CD4-positive, alpha-beta T cell treated with Interleukin-10 for 1 hour (primary cell): ENCODE results near the gene STAT6.
A peak's percentile ranks its signal among the peaks of the same experiment; 100 is the strongest.

Experiments
- DNase-seq: peaks from one replicate; pipeline ENCODE4 v3.0.0-alpha.2; 2020

The STAT6 gene

DNA sequence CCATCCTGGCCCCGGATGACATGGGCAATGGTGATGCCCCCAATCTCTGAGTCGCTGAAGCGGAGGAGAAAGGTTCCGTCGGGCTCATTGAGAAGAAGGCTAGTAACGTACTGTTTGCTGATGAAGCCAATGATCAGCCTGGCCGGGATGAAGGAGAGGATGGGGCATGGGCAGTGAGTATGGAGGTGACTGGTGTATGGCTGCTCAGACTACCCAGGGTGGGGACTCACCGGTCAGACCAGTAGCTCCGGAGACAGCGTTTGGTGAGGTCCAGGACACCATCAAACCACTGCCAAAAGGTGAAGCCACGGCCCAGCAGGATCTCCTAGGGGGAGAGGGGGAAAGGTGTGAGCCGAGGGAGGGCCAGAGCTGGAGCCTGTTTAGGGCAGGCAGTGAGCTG lies 11.4 kb downstream of the STAT6 start:
- no peak for DNase-seq

DNA sequence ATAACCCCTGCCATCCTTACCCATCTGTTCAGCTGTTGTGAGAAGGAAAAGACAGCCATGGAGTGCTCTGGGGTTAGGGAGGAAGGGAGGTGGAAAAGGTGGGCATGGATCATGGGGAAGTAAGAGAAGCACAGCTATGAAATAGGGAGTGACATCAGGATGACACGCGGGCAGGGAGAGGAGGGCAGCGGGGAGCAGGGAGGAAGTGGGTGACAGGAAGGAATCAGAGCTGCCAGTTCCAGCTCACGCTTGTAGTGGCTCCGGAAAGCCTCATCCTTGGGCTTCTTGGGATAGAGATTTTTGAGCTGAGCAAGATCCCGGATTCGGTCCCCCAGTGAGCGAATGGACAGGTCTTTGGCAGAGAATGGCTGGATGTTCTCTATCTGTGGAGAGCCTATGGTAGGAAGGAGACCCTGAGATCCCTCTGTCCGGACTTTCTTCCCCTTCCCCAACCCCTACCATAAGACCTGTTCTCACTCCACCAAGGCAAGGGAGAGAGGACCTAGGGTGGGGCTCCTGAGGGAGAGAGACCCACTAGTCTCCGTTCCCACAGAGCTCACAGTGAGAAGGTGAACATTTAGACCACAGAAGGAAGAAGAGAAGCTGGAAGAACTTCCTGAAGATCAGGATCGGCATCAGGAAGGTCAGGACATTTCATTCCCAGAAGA lies 12.0 kb downstream of the STAT6 start:
- no peak for DNase-seq

DNA sequence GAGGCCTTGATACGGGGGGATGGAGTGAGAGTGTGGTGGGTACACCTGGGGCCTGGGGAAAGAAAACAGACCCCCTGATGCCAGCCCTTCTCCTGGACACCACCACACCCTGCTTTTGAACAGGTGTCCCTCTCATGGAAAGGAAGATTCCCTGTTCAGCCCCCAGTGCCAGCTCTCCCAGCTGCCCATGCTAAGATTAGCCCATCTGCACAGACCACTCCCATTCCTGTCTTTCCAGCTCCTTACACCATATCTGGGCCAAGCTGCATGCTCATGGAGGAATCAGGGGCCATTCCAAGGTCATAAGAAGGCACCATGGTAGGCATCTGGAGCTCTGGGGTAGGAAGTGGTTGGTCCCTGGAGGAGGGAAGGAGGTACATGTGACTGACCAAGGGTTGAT lies 12.6 kb downstream of the STAT6 start:
- DNase-seq, result no peak

DNA sequence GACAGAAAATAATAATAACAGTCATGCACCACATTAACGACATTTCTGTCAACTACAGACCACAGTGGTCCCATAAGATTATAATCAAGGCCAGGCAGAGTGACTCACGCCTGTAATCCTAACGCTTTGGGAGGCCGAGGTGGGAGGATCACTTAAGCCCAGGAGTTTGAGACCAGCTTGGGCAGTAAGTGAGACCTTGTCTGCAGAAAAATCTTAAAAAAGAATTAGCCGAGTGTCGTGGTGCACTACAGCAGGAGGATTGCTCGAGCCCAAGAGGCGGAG lies 13.7 kb downstream of the STAT6 start:
- DNase-seq, result no peak

DNA sequence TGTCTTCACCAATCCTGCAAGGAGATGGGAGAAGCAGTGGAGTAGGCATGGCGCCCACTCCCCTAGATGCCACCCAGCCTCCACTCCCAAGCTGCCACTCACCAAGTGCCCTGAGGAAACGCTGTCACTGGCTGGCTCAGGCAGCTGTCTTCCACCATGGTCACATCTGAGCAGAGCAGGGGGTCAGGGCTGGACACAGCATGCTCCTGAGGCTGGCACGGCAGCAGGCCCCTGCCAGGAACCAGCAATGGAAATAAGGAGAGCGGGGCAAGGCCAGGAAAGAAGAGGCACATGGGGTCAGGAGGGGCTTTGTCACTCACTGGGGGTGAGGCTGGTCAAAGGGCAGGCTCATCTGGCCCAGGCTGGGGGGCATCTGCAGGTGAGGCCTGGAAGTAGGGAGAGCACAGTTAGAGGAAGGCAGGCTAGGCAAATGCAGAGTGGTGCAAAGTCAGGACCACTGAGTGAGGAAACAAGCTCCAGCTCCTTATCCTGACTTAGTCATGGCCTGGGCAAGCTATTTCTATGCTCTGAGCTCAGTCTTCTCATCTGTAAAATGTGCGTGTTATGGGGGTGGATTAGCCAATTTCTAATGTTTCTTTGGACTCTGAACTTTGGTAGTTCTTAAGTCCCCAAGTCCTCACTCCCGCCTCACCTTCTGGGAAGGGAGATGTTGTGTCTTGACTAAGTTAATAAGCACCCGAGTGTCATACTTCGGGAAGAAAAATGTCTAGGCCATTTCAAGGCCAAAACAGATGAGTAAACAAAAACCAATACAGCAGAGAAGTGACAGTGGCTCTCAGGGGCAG lies 14.2 kb downstream of the STAT6 start:
- DNase-seq, result no peak

DNA sequence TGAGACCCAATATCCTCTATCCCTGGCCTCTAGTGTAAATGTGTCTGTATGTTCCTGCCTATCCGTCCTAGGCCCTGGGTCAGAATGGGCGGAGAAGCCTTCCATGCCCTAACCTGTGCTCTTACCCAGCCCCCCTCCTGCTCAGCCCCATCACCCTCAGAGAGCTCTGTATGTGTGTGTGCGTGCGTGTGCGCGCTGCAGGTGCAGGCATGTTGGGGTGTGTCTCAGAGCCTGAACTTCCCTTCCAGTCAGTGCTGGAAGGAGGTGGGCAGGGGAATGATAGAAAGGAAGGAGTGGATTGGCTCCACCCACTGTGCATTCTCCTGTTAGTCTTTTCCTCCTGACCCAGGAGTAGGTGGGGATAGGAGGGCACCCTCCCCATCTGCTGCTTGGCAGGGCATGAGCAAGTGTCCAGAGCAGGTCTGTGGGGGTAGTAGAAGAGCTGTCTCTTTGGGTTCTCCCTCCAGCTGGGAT lies 15.0 kb downstream of the STAT6 start:
- DNase-seq, result no peak

DNA sequence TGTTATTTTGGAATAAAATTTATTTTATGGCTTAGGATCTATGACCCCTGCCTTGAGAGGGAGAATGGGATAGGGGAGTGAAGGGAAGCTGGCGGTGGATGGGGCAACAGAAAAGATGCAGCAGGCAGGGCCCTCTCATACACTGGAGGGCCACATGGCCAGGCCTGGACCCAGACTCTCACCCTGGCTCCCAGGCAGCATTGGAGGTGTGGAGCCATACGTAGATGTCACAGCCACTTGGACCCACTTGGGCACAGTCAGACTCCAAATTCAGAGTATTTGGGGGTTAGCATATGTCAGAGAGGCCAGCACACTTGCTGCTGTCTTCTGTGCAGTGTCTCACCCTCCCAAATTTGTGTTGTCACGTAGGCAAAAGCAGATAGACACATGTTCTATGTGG lies 15.7 kb downstream of the STAT6 start:
- no peak for DNase-seq

DNA sequence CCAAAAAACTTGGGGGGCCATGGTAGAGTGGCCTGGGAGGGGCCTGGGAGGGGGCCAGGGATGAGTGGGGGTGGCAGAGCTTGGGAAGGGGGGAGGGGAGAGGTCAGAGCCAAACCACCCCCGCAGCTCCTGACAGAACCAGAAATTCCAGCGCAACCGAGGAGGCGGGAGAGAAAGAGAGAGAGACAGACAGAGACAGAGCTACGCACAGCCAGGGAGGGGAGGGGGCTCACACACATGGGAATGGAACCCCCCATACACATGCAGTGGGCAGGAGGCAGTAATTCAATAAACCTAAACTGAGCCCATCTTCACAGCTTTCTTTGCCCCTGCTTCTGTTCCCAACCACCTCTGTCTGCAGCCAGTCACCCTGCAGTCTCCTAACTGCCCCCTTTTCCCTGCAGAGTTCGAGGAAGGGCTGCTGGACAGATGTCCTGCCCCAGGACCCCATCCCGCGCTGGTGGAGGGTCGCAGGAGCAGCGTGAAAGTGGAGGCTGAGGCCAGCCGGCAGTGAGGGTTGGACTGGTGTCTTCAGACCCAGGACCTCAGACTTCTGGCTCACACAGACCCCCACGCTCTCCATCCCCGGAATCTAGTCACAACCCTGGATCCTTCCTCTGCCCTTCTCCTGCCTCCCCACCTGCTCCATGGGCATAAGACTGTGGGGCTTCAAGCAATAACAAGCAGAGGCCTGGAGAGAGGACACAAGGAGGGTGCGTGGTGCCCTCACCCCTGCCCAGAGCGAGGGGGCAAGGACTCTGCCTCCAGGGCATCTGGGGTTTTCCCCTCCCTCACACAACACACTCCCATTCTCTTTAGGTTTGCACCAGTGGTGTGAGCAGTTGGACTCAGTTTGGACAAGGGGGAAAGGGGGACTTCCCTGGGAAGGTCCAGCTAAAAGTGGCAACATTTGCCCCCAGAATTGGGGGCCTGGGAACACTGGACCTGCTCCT lies 16.7 kb downstream of the STAT6 start:
- DNase-seq, result no peak

DNA sequence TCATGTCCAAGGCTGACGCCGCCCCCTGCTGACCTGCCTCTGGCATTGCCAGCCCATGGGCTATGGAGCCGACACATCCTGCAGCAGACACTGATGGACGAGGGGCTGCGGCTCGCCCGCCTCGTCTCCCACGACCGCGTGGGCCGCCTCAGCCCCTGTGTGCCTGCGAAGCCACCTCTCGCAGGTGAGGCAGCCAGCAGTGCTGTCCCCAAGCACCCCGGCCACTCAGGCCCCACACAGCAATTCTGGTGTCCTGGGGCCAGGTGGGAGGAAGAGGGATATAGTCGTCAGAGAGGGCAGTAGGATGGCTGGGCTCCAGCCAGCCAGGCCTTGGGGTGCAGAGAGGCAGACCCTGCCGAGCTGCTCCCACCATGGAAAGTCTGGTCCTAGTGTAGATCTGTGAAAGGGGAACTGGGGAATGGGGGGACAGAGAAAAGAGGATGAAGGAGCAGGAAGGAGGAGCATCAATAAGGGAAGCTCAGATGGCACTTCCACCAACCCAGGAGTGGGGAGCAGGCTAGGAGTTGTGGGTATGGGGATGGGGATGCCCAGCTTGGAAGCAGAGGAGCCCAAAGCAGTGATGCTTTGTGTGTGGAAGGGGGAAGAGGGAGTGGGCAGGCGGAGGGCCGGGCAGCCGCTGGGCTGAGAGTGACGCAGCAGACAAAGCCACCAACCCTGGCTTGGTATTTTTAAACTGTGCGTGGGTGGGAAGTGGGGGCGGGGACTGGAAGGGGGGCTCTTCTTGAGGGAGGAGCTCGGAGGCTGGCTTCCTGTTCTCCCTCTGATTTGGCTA lies 17.6 kb downstream of the STAT6 start:
- DNase-seq, result peak; percentile 66

DNA sequence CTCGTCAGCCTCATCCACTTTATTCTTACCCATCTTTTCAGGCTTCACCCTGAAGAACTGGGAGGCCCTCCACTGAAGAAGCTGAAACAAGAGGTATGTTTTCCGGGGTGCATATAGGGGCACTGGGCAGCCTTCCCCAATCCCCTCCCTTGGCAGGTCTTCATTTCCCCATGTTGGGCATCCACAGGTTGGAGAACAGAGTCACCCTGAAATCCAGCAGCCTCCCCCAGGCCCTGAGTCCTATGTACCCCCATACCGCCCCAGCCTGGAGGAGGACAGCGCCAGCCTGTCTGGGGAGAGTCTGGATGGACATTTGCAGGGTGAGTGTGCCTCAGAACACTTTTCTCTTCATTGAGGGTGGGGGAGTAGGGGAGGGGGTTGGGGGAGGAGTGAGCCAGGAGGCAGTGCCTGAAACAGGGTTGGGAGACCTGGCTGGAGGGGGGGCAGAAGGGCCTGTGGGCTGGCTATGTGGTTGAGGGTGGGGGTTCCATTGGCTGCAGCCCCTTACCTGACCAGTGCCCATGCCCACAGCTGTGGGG lies 18.2 kb downstream of the STAT6 start:
- no peak for DNase-seq

DNA sequence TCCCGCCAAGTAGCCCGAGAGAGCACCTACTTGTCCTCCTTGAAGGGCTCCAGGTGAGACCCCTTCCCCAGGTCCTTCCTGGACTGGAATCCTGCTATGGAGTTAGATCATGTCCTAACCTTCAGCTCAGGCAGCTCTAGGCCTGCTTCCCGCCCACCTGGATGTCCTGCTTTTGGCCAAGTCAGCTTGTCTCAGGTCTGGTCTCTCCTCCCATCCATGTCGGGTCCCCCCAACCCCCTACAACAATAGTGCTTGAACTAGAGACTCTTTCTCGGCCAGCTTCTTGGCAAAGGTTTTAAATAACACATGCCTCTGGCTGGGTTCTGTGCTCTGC lies 18.7 kb downstream of the STAT6 start:
- no peak for DNase-seq

DNA sequence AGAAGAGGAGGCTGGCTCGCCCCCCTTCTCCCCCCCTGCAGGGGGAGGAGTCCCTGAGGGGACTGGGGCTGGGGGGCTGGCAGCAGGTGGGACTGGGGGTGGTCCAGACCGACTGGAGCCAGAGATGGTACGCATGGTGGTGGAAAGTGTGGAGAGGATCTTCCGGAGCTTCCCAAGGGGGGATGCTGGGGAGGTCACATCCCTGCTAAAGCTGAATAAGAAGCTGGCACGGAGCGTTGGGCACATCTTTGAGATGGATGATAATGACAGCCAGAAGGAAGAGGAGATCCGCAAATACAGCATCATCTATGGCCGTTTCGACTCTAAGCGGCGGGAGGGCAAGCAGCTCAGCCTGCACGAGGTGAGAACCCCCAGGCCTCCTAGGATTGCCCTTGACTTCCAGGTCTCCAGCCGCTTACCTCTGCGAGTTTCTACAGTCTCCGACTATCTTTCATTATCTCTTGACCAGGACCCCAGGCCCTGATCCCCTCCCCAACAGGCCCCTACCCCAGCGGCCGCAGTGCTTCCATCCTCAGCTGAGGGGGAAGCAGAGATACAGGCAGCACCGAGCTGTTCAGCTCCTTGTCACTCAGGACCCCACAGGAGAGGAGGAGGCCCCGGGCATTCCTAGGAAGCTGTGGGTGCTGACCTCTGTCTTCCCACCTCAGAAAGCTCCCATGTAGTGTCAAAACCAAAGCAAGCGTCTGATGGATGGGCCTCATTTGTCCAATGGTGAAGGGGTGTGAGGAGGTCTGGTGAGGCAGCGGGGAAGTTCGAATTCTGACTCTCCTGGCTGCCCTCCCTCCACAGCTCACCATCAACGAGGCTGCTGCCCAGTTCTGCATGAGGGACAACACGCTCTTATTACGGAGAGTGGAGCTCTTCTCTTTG lies 19.3 kb downstream of the STAT6 start:
- DNase-seq, result no peak

DNA sequence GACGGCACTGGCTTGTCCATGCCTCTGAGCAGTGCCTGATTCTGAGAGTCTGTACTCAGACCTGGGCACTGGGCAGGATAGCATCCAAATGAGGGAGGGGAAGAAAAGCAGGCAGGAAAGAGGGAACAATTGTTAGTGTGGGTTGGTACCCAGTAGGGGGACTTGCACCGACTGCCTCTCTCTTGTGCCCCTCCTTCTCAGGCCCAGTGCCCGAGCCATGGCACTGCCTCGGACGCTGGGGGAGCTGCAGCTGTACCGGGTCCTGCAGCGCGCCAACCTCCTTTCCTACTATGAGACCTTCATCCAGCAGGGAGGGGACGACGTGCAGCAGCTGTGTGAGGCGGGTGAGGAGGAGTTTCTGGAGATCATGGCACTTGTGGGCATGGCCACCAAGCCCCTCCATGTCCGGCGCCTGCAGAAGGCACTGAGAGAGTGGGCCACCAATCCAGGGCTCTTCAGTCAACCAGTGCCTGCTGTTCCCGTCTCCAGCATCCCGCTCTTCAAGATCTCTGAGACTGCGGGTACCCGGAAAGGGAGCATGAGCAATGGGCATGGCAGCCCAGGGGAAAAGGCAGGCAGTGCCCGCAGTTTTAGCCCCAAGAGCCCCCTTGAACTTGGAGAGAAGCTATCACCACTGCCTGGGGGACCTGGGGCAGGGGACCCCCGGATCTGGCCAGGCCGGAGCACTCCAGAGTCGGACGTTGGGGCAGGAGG lies 20.1 kb downstream of the STAT6 start:
- no peak for DNase-seq

DNA sequence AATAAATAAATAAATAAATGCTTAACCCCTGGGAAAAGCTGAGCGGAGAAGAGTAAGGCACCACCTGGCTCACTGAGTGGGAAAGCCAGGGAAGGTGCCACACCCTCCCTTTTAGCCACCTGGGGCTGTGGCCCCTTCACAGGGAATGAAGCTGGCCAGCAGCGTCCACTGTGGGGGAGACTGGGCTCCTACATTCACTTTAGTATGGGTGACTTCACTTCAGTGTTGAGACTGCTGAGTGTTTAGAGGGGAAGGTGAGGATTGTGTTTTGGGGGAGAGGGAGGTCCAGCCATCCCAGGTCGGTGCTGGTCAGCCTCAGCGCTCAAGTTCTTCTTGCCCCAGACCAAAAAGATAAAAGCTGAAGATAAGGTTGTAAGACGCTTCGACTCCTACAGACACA lies 20.7 kb downstream of the STAT6 start:
- DNase-seq, result no peak

DNA sequence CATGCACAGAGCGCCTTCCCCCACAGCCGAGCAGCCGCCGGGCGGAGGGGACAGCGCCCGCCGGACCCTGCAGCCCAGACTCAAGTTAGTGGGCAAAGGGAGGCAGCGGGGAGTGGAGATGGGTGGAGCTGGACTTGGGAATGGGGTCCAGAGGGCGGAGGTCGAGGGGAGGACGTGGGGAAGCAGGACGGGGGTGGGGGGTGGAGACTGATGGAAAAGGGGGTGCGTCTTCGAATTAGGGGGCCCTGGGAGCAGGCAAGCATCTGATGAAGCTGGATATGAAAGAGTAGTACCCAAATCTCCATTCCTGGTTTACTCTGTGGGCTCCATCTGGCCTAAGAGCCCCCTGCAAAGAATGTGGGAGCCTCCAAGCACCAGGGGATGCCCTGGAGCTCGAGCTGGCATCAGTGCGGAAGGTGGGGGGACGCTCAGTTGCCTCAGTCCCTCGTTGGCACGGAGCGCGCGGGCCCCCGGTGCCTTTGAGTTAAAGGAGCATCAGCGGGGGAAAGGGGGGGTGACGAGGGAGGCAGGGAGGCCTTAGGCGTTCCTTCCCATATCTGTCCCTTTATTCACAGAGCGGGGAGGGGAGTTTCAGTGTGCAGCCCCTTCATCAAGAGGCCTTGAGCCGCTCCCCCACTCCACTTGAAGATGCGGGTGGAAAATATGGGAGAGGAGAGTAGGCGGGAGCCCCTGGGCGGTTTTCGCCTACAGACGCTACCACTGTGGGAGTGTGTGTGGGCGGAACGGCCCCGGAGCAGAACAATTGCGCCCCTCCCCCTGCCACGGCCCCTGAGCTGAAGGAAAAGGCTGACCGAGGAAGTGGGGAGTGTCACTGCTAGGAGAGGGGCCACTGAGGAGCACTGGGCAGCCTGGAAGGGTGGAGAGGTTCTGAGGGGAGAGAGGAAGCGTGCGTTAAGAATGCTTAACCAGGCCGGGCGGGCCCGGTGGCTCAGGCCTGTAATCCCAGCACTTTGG lies 21.6 kb downstream of the STAT6 start:
- DNase-seq, result peak; percentile 46

DNA sequence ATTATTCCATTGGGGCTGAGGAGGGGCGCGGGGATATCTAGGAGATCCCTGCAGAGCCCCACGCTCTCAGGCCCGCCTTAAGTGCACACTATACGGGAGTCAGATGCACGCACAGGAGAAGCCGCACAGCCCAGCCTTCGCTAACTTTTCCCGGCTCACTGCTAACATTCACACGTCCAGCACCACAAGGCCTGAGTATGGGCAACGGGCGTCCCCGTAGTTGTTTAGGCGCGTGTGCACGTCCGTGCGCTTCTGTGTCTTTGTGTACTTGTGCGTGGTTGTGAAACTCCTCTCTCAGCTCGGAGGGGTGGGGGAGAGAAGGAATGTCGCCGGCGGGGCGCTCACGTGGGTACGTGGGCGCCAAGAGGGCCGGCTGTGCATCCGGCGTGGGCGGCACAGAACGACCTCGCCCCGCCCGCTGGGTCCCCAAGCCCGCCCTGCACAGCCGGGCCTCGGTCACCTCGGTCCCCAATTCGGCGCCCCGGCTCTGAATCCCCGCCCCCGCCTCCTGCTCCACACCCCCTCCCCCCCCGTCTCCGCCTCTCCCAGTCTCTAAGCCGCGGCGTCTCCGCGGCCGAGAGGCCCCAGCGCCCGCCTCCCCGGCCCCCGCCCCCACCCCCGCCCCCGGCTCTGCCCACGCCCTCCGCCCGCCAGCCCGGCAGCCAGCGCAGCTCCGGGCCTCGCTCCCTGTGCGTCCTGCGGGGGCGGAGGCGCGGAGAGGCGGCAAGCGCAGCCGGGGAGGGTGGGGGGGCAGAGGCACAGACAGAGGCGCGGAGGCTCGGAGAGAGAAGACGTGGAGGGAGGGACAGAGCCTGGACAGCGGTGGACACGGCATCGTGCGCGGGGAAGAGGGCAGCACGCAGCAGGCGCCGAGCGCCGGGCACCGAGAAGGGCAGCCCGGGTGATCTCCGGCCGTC lies 22.6 kb downstream of the STAT6 start, which contains the start of gene NAB2:
Gene NAB2 (plus strand): TSS at position 761 of the 917 bp plus-strand sequence. CDS start 158 bp downstream, outside the sequence.
- DNase-seq, result peak; percentile 95

DNA sequence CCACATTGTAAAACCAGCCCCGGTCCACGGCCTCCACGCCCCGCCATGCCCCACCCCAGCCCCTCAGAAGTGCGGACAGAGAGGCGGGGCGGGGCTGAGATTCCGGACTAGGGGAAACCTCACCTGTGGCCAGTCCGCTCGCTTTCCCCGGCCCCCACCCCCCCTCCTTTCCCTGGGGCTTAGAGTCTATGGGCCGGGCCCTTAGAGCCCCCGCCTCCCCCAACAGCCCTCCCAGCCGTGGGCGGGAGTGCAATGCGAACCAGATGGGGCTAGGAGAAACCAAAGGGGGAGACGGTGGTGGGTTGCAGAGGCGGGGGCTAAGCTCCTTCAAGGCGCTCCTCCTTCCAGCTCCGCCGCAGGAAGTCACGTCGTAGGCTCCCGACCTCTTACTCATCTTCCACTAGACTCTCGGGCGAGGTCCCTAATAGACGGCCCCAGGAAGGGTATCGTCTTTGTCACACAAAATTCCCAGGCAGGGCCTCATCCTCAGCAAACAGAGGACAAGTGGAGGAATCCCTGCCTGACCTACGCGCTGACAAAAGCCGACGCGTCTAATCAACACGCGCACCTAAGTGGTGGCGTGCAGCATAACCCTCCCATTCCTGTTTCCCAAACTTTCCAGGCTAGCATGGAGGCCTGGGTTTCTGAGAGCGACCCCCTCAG lies 23.3 kb downstream of the STAT6 start:
- peak; percentile 80 for DNase-seq
